ENCODE measurements around the gene CCR7. TPM values are rescaled to one million over a fixed set of nuclear protein-coding genes. Genes with fewer than 3 reads are reported as not detected.

The CCR7 gene
- total and polyA plus RNA-seq, 2 of the 13 experiments (the other 11 are each of a cell fraction or from before 2014, with no cell fraction given), result 0.04 to 0.53 TPM

DNA sequence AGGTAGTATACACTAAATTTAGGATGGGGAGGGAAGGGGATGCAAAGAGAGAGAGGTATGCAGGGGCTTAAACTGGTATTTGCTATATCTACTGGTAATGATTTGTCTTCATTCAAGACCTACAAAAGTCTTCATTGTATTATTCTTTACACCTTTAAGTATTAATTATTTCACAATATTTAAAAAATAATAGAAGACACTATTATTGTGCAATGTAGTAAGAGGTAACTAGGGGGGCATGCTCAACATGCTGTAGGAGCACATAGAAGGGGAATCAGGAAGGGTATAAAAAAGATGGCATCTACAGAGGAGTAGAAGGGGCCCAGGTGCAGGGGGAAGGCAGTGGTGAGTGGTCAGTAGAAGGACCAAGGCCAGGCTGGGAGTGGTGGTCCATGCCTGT is 14.9 kb upstream of the CCR7 start:
- H3K9me3 ChIP-seq (ENCODE audit: low read length), result no peaks in the 10 kb centered on the region; the same call in 1 of the 2 replicates
- no TSS peak for BruUV-seq (replicated peaks)
- H4K20me1 ChIP-seq (ENCODE audit: insufficient read depth, low read length), result no peaks in the 10 kb centered on the region
- H3K4me2 ChIP-seq (ENCODE audit: low read depth, low read length), result no peak overlapping the region
- H3K27me3 ChIP-seq (ENCODE audit: control insufficient read depth in 1 of 2, insufficient read depth in 2 of 2, low read length in 2 of 2), result peaks cover 0 to 16% of the 10 kb centered on the region in 2 experiments; a peak in 3 of 5 replicates
- no peak overlapping the region for H2AFZ ChIP-seq (ENCODE audit: low read length)
- intact Hi-C loops (cut with micrococcal nuclease; ENCODE audit: unreplicated experiment), result no loop called here
- in situ Hi-C loops (cut with HindIII; ENCODE audit: extremely low pct_ligation_motif_present, low pct_unique_long_range_greater_than_20kb), result no loop called here
- ChIA-PET POLR2A (no interaction called here), CTCF (ENCODE audit: low intra/inter-chr PET ratio, low total read pairs) (no interaction called here)
- TF ChIP-seq MBD4 (IDR thresholded peaks at IDR 0.05; ENCODE audit: borderline replicate concordance, low read length) (no peak), CEBPB (IDR thresholded peaks at IDR 0.05; ENCODE audit: borderline replicate concordance, low read depth, low read length) (peak; percentile 64)
- DNase-seq (ENCODE audit: low spot score) (no peak), ATAC-seq (no peak), FAIRE-seq (no peak)
- no peaks in the 10 kb centered on the region for H3K79me2 ChIP-seq (ENCODE audit: insufficient read depth, low read length)
- no peaks in the 10 kb centered on the region for H3K36me3 ChIP-seq (replicated peaks in 1 of 2; ENCODE audit: control insufficient read depth in 1 of 2, insufficient read depth in 2 of 2, low read length in 2 of 2)
- no peak overlapping the region for H3K4me3 ChIP-seq (replicated peaks in 1 of 3; ENCODE audit: insufficient read depth in 1 of 3, low read depth in 2 of 3, low read length in 3 of 3)
- peaks cover 8% of the 10 kb centered on the region for H3K4me1 ChIP-seq (ENCODE audit: insufficient read depth, low read length)
- H3K27ac ChIP-seq (ENCODE audit: extremely low read length, insufficient read depth, low read length), result no peak overlapping the region
- H3K9ac ChIP-seq (ENCODE audit: insufficient read depth, low read depth, low read length), result no peak overlapping the region

DNA sequence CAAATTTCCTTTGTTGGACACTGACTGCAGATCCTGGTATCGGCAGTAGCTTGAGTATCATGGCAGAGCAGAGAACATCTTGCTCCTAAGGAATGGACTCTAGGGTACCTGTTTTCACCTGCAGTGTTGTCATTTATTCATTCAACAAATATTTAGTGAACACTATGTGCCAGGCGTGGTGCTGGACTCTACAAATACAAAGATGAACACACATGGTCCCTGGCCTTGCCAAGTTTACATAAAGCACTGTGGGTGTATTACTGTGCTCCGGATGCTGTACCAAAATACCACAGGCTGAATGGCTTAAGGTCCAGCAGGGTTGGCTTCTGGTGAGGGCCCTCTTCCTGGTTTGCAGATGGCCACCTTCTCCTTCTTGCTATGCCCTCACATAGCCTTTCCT is 14.2 kb upstream of the CCR7 start:
- BruUV-seq (replicated peaks), result no TSS peak
- FAIRE-seq (no peak), DNase-seq (ENCODE audit: low spot score) (no peak), ATAC-seq (no peak)
- no peak overlapping the region for H3K9ac ChIP-seq (ENCODE audit: insufficient read depth, low read depth, low read length)
- intact Hi-C loops (cut with micrococcal nuclease; ENCODE audit: unreplicated experiment) (no loop called here), in situ Hi-C loops (cut with HindIII; ENCODE audit: extremely low pct_ligation_motif_present, low pct_unique_long_range_greater_than_20kb) (no loop called here)
- 39% methylated on average over 3 of the region's 3 CpGs for WGBS (ENCODE audit: low lambda C conversion rate)
- peaks cover 0 to 16% of the 10 kb centered on the region in 2 experiments; a peak in 3 of 5 replicates for H3K27me3 ChIP-seq (ENCODE audit: control insufficient read depth in 1 of 2, insufficient read depth in 2 of 2, low read length in 2 of 2)
- ChIA-PET POLR2A (no interaction called here), CTCF (ENCODE audit: low intra/inter-chr PET ratio, low total read pairs) (no interaction called here)
- no peak overlapping the region for H3K4me3 ChIP-seq (replicated peaks in 1 of 3; ENCODE audit: insufficient read depth in 1 of 3, low read depth in 2 of 3, low read length in 3 of 3)
- no peaks in the 10 kb centered on the region for H3K9me3 ChIP-seq (ENCODE audit: low read length)
- no peak overlapping the region for H2AFZ ChIP-seq (ENCODE audit: low read length)
- no peak overlapping the region for H3K27ac ChIP-seq (ENCODE audit: extremely low read length, insufficient read depth, low read length)
- no peaks in the 10 kb centered on the region for H3K36me3 ChIP-seq (replicated peaks in 1 of 2; ENCODE audit: control insufficient read depth in 1 of 2, insufficient read depth in 2 of 2, low read length in 2 of 2)
- no peaks in the 10 kb centered on the region for H4K20me1 ChIP-seq (ENCODE audit: insufficient read depth, low read length)
- H3K4me2 ChIP-seq (ENCODE audit: low read depth, low read length), result no peak overlapping the region
- H3K79me2 ChIP-seq (ENCODE audit: insufficient read depth, low read length), result no peaks in the 10 kb centered on the region
- H3K4me1 ChIP-seq (ENCODE audit: insufficient read depth, low read length), result peaks cover 8% of the 10 kb centered on the region
- TF ChIP-seq CBX1 (IDR thresholded peaks at IDR 0.05; ENCODE audit: low read depth) (no peak), HOXA7 (CRISPR knock-in tag; IDR thresholded peaks at IDR 0.05) (no peak), ZNF3 (CRISPR knock-in tag; IDR thresholded peaks at IDR 0.05) (0 out of 2 replicates have a peak, but pooled peaks have one; percentile 41), MAFK (conservative IDR thresholded peaks at IDR 0.05 in 1 of 2, IDR thresholded peaks at IDR 0.05 in 1 of 2; ENCODE audit: low read length in 2 of 2) (no peak), ATRX (CRISPR knock-in tag; IDR thresholded peaks at IDR 0.05; ENCODE audit: borderline replicate concordance) (no peak)
- TF ChIP-seq, protein P1, sequence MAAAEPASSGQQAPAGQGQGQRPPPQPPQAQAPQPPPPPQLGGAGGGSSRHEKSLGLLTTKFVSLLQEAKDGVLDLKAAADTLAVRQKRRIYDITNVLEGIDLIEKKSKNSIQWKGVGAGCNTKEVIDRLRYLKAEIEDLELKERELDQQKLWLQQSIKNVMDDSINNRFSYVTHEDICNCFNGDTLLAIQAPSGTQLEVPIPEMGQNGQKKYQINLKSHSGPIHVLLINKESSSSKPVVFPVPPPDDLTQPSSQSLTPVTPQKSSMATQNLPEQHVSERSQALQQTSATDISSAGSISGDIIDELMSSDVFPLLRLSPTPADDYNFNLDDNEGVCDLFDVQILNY (CRISPR knock-in tag; conservative IDR thresholded peaks at IDR 0.05), result no peak
- TF ChIP-seq, protein P2, sequence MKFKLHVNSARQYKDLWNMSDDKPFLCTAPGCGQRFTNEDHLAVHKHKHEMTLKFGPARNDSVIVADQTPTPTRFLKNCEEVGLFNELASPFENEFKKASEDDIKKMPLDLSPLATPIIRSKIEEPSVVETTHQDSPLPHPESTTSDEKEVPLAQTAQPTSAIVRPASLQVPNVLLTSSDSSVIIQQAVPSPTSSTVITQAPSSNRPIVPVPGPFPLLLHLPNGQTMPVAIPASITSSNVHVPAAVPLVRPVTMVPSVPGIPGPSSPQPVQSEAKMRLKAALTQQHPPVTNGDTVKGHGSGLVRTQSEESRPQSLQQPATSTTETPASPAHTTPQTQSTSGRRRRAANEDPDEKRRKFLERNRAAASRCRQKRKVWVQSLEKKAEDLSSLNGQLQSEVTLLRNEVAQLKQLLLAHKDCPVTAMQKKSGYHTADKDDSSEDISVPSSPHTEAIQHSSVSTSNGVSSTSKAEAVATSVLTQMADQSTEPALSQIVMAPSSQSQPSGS (CRISPR knock-in tag; IDR thresholded peaks at IDR 0.05), result no peak
